T-cell (primary cell): Measurements from ENCODE around the gene SNED1. TPM values are rescaled to one million over a fixed set of nuclear protein-coding genes. Genes with fewer than 3 reads are reported as not detected.
A peak's percentile ranks its signal among the peaks of the same experiment; 100 is the strongest.

Experiments
- ATAC-seq, 4 experiments: fragments of 200-7000 bp in 3 of 4; fragments of 150-1000 bp in 1 of 4; cut with Tn5 transposase; replicated peaks in 1 of 4; 1 replicate in 3 of 4; 2 replicates in 1 of 4; pipeline ENCODE4 v1.10.0; 2021; ENCODE audit warnings: moderate library complexity in 3 of 4, mild to moderate bottlenecking in 2 of 4, moderate number of reproducible peaks in 1 of 4
- CTCF ChIA-PET, 2 donors: fragments of 300-600 bp; sonication (Branson Sonifier 250); formaldehyde crosslinking; loops; one replicate each; lab custom pipeline; 2022; ENCODE audit warnings: antibody characterized with exemption in 2 of 2; lab: Charles Lee
- POLR2A ChIA-PET, 2 donors: fragments of 300-600 bp; sonication (Branson Sonifier 250); formaldehyde crosslinking; loops; one replicate each; lab custom pipeline; 2022; ENCODE audit warnings: antibody characterized with exemption in 2 of 2; lab: Charles Lee
- DNase-seq, 35 experiments: peaks; one replicate each; pipeline versions ENCODE4 v3.0.0 to v3.0.0-alpha.2; 2013 to 2023
- H3K27ac ChIP-seq: one replicate; pipeline ENCODE4 v1.5.1; 2013; ENCODE audit warnings: low read length
- H3K27me3 ChIP-seq, 2 experiments: replicated peaks in 1 of 2; 1 replicate in 1 of 2; 2 replicates in 1 of 2; pipeline versions ENCODE4 v1.6.1 to v1.7.0; 2013; ENCODE audit warnings: low read length in 1 of 2, mixed read lengths in 1 of 2; ENCODE audit not compliant: control insufficient read depth in 2 of 2, insufficient read depth in 2 of 2; ENCODE audit errors: extremely low read depth in 1 of 2
- H3K36me3 ChIP-seq, 2 donors: 1 replicate in 1 of 2; 2 replicates in 1 of 2; pipeline versions ENCODE4 v1.6.1 to v1.7.0; 2013; ENCODE audit warnings: low read length in 1 of 2; ENCODE audit not compliant: control insufficient read depth in 2 of 2, insufficient read depth in 1 of 2; ENCODE audit errors: extremely low read depth in 1 of 2
- H3K4me1 ChIP-seq, 2 experiments: 1 replicate in 1 of 2; 2 replicates in 1 of 2; pipeline versions ENCODE4 v1.6.1 to v1.7.0; 2013; ENCODE audit warnings: low read length in 2 of 2, mixed read lengths in 1 of 2; ENCODE audit not compliant: insufficient read depth in 2 of 2, control insufficient read depth in 1 of 2; ENCODE audit errors: extremely low read depth in 1 of 2
- H3K4me3 ChIP-seq, 2 donors: 1 replicate in 1 of 2; 2 replicates in 1 of 2; pipeline versions ENCODE4 v1.5.1 to v1.7.0; 2013; ENCODE audit warnings: mild to moderate bottlenecking in 2 of 2, low read length in 1 of 2, moderate library complexity in 1 of 2; ENCODE audit not compliant: control insufficient read depth in 1 of 2; ENCODE audit errors: extremely low read depth in 1 of 2
- H3K9me3 ChIP-seq: 2 replicates; pipeline ENCODE4 v1.7.0; 2013
- H3K27ac Mint-ChIP-seq, 2 donors: one replicate each; pipeline ENCODE4 v1.8.0; 2020 to 2021; ENCODE audit warnings: mild to moderate bottlenecking in 2 of 2, mixed read lengths in 2 of 2
- H3K27me3 Mint-ChIP-seq, 2 donors: one replicate each; pipeline ENCODE4 v1.8.0; 2021 to 2022; ENCODE audit warnings: mixed read lengths in 2 of 2
- H3K36me3 Mint-ChIP-seq: one replicate; pipeline ENCODE4 v1.8.0; 2021; ENCODE audit warnings: mixed read lengths
- H3K4me1 Mint-ChIP-seq, 3 donors: one replicate each; pipeline ENCODE4 v1.8.0; 2020 to 2022; ENCODE audit warnings: mixed read lengths in 3 of 3, mild to moderate bottlenecking in 1 of 3
- H3K4me3 Mint-ChIP-seq, 3 donors: one replicate each; pipeline ENCODE4 v1.8.0; 2020 to 2022; ENCODE audit warnings: mild to moderate bottlenecking in 3 of 3, mixed read lengths in 3 of 3, moderate library complexity in 3 of 3
- H3K9me3 Mint-ChIP-seq, 3 donors: one replicate each; pipeline ENCODE4 v1.8.0; 2020 to 2022; ENCODE audit warnings: mixed read lengths in 3 of 3
- WGBS: methylation state at CpG from one replicate; pipeline ENCODE4 v1.1.5; 2013; ENCODE audit warnings: missing lambda C conversion rate; ENCODE audit not compliant: insufficient coverage; 5-methylcytosine and 5-hydroxymethylcytosine counted together
- total RNA-seq, 35 experiments: library from RNA in 6 of 35; stranded (reverse) in 6 of 35; fragments of 120-200 nt in 1 of 35; gene quantifications; one replicate each; pipeline versions ENCODE4 v1.2.1 to v1.2.4 and lab custom pipeline; 2013 to 2026

The SNED1 gene
- total RNA-seq, 5 donors from 2014 or later (not counting 1 experiment from before 2014, with no cell fraction given) = 37.7 to 82.5 (median 69.4) TPM

DNA sequence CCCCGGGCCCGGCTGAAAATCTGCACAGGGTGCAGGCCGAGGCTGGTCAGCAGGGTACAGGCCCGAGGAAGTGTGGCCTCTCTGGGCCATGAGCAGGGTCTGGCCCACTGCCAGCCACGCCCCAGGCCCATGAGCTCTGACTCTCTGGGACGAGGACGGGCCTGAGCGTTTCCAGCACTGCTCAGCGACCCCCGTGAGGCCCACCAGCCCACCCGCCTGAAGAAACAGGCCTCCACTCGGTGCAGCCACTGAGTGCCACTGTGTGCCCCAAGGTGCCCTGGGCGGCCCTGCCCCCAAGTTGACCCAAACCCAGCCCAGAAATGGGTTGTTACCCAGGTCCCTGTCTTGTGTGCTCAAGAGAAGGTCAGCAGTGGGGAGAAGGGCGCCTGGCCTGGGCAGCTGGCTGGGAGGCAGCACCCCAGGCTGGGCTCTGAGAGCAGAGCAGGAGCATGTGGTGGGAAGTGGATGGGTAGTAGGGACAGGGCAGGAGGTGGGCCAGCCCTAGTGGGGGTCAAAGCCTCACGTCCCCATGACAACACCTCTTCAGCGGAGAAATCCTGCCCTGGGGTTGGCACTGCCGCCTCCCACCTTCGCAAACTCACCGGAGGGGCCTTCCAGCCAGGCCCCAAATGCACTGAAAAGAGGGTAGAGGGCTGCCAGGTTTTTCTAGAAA, 2.1 kb upstream of the SNED1 start:
- H3K27me3 ChIP-seq = peaks cover 0 to 61% of the 10 kb centered on the region in 2 experiments
- peaks cover 14 to 35% of the 10 kb centered on the region in 2 donors for H3K27me3 Mint-ChIP-seq
- H3K27ac ChIP-seq = no peak overlapping the region
- no peaks in the 10 kb centered on the region for H3K9me3 ChIP-seq
- no peaks in the 10 kb centered on the region for H3K36me3 ChIP-seq
- ChIA-PET CTCF (no interaction called here), POLR2A (no interaction called here)
- H3K4me3 Mint-ChIP-seq = peak overlapping the region in 1 of 3 donors; percentile 62
- H3K4me1 ChIP-seq = peaks cover 2 to 39% of the 10 kb centered on the region in 2 experiments
- peak overlapping the region in 1 of 2 donors; percentile 86 for H3K27ac Mint-ChIP-seq
- H3K36me3 Mint-ChIP-seq = no peaks in the 10 kb centered on the region
- WGBS = 77% methylated on average over 16 of the region's 19 CpGs
- no peaks in the 10 kb centered on the region for H3K9me3 Mint-ChIP-seq
- ATAC-seq = no peak
- H3K4me1 Mint-ChIP-seq = peaks cover 8 to 25% (median 24%) of the 10 kb centered on the region in 3 donors
- peak in 2 of 35 experiments; percentile 2 to 21 for DNase-seq
- H3K4me3 ChIP-seq = no peak overlapping the region

DNA sequence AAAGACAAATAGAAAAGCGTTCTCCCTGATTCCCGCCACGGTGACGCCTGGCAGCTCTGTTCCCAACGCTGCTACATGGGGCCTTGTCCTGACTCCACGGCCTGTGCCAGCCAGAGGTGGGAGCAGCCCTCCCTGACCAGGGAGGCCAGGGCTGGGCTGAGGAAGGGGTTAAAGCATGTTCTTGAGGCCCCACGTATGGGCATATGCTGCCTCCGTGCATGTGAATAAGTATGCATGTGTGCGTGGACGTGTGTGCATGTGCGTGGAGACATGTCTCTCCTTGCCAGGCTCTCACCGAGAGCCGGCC, 1.6 kb upstream of the SNED1 start:
- H3K27me3 Mint-ChIP-seq = peaks cover 14 to 36% of the 10 kb centered on the region in 2 donors
- ChIA-PET POLR2A (no interaction called here), CTCF (no interaction called here)
- Histone ChIP-seq H3K27ac (no peak overlapping the region), H3K27me3 (peaks cover 0 to 66% of the 10 kb centered on the region in 2 experiments), H3K4me1 (peaks cover 2 to 39% of the 10 kb centered on the region in 2 experiments), H3K9me3 (no peaks in the 10 kb centered on the region), H3K36me3 (no peaks in the 10 kb centered on the region), H3K4me3 (no peak overlapping the region)
- peak overlapping the region in 1 of 3 donors; percentile 62 for H3K4me3 Mint-ChIP-seq
- H3K9me3 Mint-ChIP-seq = no peaks in the 10 kb centered on the region
- H3K36me3 Mint-ChIP-seq = no peaks in the 10 kb centered on the region
- WGBS = 91% methylated on average over 13 of the region's 13 CpGs
- H3K4me1 Mint-ChIP-seq = peaks cover 8 to 27% (median 24%) of the 10 kb centered on the region in 3 donors
- H3K27ac Mint-ChIP-seq = peak overlapping the region; percentile 70 to 86
- DNase-seq = peak in 2 of 35 experiments; percentile 2 to 16
- no peak for ATAC-seq

DNA sequence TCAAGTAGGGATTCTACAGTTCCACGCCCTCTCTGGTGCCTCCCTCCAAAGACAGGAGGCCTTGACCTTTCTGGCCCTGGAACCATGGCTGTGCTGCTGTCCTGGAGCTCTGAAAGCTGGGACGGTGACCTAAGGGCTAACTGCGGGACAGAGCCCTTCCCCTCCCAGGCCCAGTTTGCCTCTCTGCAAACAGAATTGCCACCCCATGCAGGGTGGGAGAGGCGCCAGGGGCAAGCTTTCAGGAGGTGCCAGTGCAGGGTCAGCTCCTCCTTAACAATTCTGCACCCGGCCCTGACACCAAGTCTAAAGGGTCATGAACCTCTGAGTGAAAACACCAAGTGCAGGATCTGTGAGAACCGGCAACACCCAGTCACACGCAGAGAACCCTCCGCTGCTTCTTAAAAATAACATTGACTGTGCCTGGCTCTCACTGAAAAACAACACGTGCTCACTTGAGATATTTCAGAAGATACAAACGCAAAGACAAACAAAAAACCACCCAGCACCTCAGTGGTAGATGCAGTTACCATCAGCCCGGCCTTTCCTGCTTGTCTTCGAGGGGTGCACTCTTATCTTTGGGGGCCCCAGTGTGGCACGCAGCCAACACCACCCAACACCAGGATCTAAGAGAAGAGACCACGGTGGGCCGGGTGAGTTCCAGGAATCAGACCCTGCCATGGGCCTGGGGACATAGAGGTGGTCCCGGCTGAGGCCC, 1.1 kb upstream of the SNED1 start:
- 60% methylated on average over 12 of the region's 16 CpGs for WGBS
- H3K9me3 Mint-ChIP-seq = no peaks in the 10 kb centered on the region
- POLR2A ChIA-PET = no interaction called here

DNA sequence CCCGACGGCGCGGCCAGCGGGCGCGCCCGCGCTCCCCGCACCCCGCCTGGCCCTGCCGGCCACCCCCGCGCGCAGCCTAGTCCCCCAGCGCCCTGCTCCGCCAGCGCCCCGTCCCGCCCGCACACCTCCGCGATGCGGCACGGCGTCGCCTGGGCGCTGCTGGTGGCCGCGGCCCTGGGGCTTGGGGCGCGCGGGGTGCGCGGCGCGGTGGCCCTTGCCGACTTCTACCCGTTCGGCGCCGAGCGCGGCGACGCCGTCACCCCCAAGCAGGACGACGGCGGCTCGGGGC, 232 bp downstream of the SNED1 start:
- H3K27me3 ChIP-seq = peaks cover 0 to 60% of the 10 kb centered on the region in 2 experiments
- H3K36me3 ChIP-seq = no peaks in the 10 kb centered on the region
- POLR2A ChIA-PET = no interaction called here
- DNase-seq (peak in 2 of 35 experiments; percentile 2 to 5), ATAC-seq (peak; percentile 31 to 36 (median 32))
- H3K9me3 ChIP-seq = no peaks in the 10 kb centered on the region
- peaks cover 14 to 37% of the 10 kb centered on the region in 2 donors for H3K27me3 Mint-ChIP-seq
- CTCF ChIA-PET = no interaction called here
- H3K4me1 ChIP-seq = peaks cover 2 to 39% of the 10 kb centered on the region in 2 experiments
- peak overlapping the region in 1 of 3 donors; percentile 37 for H3K4me3 Mint-ChIP-seq
- no peaks in the 10 kb centered on the region for H3K36me3 Mint-ChIP-seq
- peaks cover 8 to 26% (median 24%) of the 10 kb centered on the region in 3 donors for H3K4me1 Mint-ChIP-seq
- no peak overlapping the region for H3K27ac ChIP-seq
- H3K4me3 ChIP-seq = no peak overlapping the region
- peaks cover 0 to 6% (median 2%) of the 10 kb centered on the region in 3 donors for H3K9me3 Mint-ChIP-seq
- WGBS = 2% methylated on average over 51 of the region's 51 CpGs
- no peak overlapping the region for H3K27ac Mint-ChIP-seq

More for the DNA sequence above, 1.1 kb upstream of the SNED1 start:
- ATAC-seq (peak; percentile 25 to 44 (median 27)), DNase-seq (peak in 6 of 35 experiments; percentile 1 to 64 (median 27))
- CTCF ChIA-PET = no interaction called here
- Histone ChIP-seq H3K4me3 (peak overlapping the region in 1 of 2 donors; percentile 26), H3K27me3 (peaks cover 0 to 67% of the 10 kb centered on the region in 2 experiments), H3K4me1 (peaks cover 2 to 39% of the 10 kb centered on the region in 2 experiments), H3K36me3 (no peaks in the 10 kb centered on the region), H3K9me3 (no peaks in the 10 kb centered on the region), H3K27ac (no peak overlapping the region)
- no peaks in the 10 kb centered on the region for H3K36me3 Mint-ChIP-seq
- H3K4me3 Mint-ChIP-seq = peak overlapping the region; percentile 62 to 77 (median 77)
- H3K27me3 Mint-ChIP-seq = peaks cover 14 to 40% of the 10 kb centered on the region in 2 donors
- H3K4me1 Mint-ChIP-seq = peaks cover 8 to 27% (median 24%) of the 10 kb centered on the region in 3 donors
- H3K27ac Mint-ChIP-seq = peak overlapping the region; percentile 70 to 86

DNA sequence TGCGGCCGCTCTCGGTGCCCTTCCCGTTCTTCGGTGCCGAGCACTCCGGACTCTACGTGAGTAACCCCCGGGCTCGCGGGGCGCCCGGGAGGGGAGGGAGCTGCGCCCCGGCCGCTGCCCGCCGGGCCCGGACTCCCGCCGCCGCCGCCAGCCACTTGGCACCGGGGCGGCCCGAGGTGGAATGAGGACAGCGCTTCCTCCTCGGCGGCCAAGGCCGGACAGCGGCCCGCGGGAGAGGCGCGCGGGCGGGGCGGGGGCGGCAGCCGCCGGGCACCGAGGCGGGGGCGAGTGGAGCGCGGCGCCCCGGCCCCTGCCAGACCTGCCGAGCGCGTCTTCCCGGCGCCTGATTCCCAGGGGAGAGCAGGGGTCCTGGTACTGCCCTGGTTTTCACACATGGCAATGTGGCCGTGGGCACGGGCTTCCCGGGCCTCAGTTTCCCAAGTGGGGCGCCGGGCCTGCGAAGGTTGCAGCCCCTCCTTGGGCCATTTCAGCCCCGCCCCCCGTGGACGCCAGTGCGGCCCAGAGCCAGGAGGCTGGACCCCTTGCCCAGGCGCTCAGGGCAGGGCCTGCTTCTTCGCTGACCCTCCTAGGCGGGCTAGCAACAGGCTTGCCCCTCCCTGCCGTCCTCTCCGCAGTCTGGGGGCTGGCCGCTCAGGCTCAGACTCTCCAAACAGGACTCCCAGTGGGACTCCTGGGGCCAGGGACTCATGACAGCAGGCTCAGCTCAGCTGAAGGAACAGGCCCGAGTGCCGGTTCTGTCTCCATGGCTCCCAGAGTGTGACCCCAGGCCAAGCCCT, 775 bp downstream of the SNED1 start:
- Mint-ChIP-seq H3K4me3 (peak overlapping the region; percentile 61 to 73 (median 67)), H3K36me3 (no peaks in the 10 kb centered on the region), H3K27ac (no peak overlapping the region), H3K4me1 (peaks cover 8 to 28% (median 24%) of the 10 kb centered on the region in 3 donors), H3K27me3 (peaks cover 14 to 37% of the 10 kb centered on the region in 2 donors), H3K9me3 (peaks cover 0 to 10% (median 5%) of the 10 kb centered on the region in 3 donors)
- Histone ChIP-seq H3K4me1 (peaks cover 2 to 39% of the 10 kb centered on the region in 2 experiments), H3K9me3 (no peaks in the 10 kb centered on the region), H3K27me3 (peaks cover 0 to 58% of the 10 kb centered on the region in 2 experiments), H3K36me3 (no peaks in the 10 kb centered on the region), H3K4me3 (peak overlapping the region in 1 of 2 donors; percentile 21), H3K27ac (no peak overlapping the region)
- POLR2A ChIA-PET = no interaction called here
- CTCF ChIA-PET = no interaction called here
- DNase-seq (peak in 3 of 35 experiments; percentile 2 to 21 (median 5)), ATAC-seq (peak in 1 of 4 experiments; percentile 4)
- 16% methylated on average over 71 of the region's 71 CpGs for WGBS
